Neural cell (in vitro differentiated cells): ENCODE measurements around the gene GOLGA8M. TPM values are rescaled to one million over a fixed set of nuclear protein-coding genes. Genes with fewer than 3 reads are reported as not detected.
"Not testable (repeated sequence)": the region's sequence is repeated elsewhere in the genome, so short reads cannot be mapped to it uniquely, and the experiment has no call there.

Experiments used
- H2AFZ ChIP-seq: fragments of 200-600, 300-800 bp; sonication (generic), shearing (Covaris generic); 2 replicates; pipeline ENCODE4 v1.6.0; 2014; ENCODE audit warnings: low read depth, mild to moderate bottlenecking, antibody characterized with exemption, low read length, moderate library complexity
- H3F3A ChIP-seq: fragments of 200-600 bp; shearing (Covaris generic); 2 replicates; pipeline ENCODE4 v1.6.1; 2016; ENCODE audit warnings: mild to moderate bottlenecking, moderate library complexity, mixed read lengths, antibody characterized with exemption, low read length; ENCODE audit not compliant: insufficient read depth, poor library complexity, severe bottlenecking
- H3K27ac ChIP-seq: fragments of 200-600, 300-800 bp; sonication (generic), shearing (Covaris generic); 2 replicates; pipeline ENCODE4 v1.5.1; 2014; ENCODE audit warnings: mild to moderate bottlenecking, low read length, moderate library complexity
- H3K27me3 ChIP-seq: fragments of 300-800, 200-600 bp; sonication (generic), shearing (Covaris generic); 2 replicates; pipeline ENCODE4 v1.6.0; 2014; ENCODE audit warnings: mild to moderate bottlenecking, low read depth, low read length, moderate library complexity; ENCODE audit not compliant: insufficient read depth
- H3K36me3 ChIP-seq: fragments of 300-800, 200-600 bp; sonication (generic), shearing (Covaris generic); 2 replicates; pipeline ENCODE4 v1.5.1; 2014; ENCODE audit warnings: mild to moderate bottlenecking, antibody characterized with exemption, low read length, moderate library complexity; ENCODE audit not compliant: insufficient read depth
- H3K4me2 ChIP-seq: fragments of 300-800, 200-600 bp; sonication (generic), shearing (Covaris generic); 2 replicates; pipeline ENCODE4 v1.6.0; 2014; ENCODE audit warnings: mild to moderate bottlenecking, low read length
- H3K4me3 ChIP-seq: fragments of 300-800, 200-600 bp; sonication (generic), shearing (Covaris generic); 2 replicates; pipeline ENCODE4 v1.5.1; 2014; ENCODE audit warnings: mild to moderate bottlenecking, low read length, moderate library complexity
- H3K79me2 ChIP-seq: fragments of 200-600 bp; shearing (Covaris generic); replicated peaks from 2 replicates; pipeline ENCODE4 v1.6.0; 2014; ENCODE audit warnings: mild to moderate bottlenecking, low read length, moderate library complexity; ENCODE audit not compliant: insufficient read depth
- H3K9ac ChIP-seq: fragments of 300-800, 200-600 bp; sonication (generic), shearing (Covaris generic); 2 replicates; pipeline ENCODE4 v1.6.1; 2016; ENCODE audit warnings: mild to moderate bottlenecking, low read length, mixed read lengths
- H3K9me2 ChIP-seq: fragments of 200-600 bp; shearing (Covaris generic); 2 replicates; pipeline ENCODE4 v1.6.1; 2016; ENCODE audit warnings: mild to moderate bottlenecking, low read length, mixed read lengths; ENCODE audit not compliant: insufficient read depth
- H3K9me3 ChIP-seq: fragments of 200-600, 300-800 bp; sonication (generic), shearing (Covaris generic); 2 replicates; pipeline ENCODE4 v1.6.1; 2016; ENCODE audit warnings: mild to moderate bottlenecking, mixed run types, low read length, moderate library complexity, mixed read lengths
- H4K20me1 ChIP-seq: fragments of 200-600 bp; shearing (Covaris generic); 2 replicates; pipeline ENCODE4 v1.6.1; 2016; ENCODE audit warnings: mild to moderate bottlenecking, mixed run types; ENCODE audit not compliant: insufficient read depth
- EP300 ChIP-seq: fragments of 450-650 bp; conservative IDR thresholded peaks from 2 replicates; pipeline ENCODE4 v1.6.1; 2014; ENCODE audit warnings: antibody characterized with exemption, mild to moderate bottlenecking, moderate library complexity; ENCODE audit not compliant: poor library complexity, severe bottlenecking
- EZH2 ChIP-seq: fragments of 200-600, 300-800 bp; shearing (Covaris generic), sonication (generic); IDR thresholded peaks from 2 replicates; pipeline ENCODE4 v1.6.1; 2014; ENCODE audit warnings: antibody characterized with exemption, low read length, borderline replicate concordance, mild to moderate bottlenecking; ENCODE audit not compliant: insufficient read depth, poor library complexity, severe bottlenecking
- MXI1 ChIP-seq: fragments of 450-650 bp; conservative IDR thresholded peaks from 2 replicates; pipeline ENCODE4 v1.6.1; 2014; ENCODE audit warnings: antibody characterized with exemption, mild to moderate bottlenecking; ENCODE audit not compliant: poor library complexity, severe bottlenecking
- POLR2AphosphoS5 ChIP-seq: IDR thresholded peaks from 2 replicates; pipeline ENCODE4 v1.6.1; 2012
- RAD21 ChIP-seq: fragments of 450-650 bp; conservative IDR thresholded peaks from 2 replicates; pipeline ENCODE4 v1.6.1; 2014; ENCODE audit warnings: antibody characterized with exemption, mild to moderate bottlenecking, moderate library complexity
- SMC3 ChIP-seq: fragments of 450-650 bp; conservative IDR thresholded peaks from 2 replicates; pipeline ENCODE4 v1.6.1; 2014; ENCODE audit warnings: antibody characterized with exemption, mild to moderate bottlenecking, moderate library complexity; ENCODE audit not compliant: poor library complexity
- TAF1 ChIP-seq: IDR thresholded peaks from 2 replicates; pipeline ENCODE4 v1.6.1; 2012; ENCODE audit warnings: low read depth
- polyA plus RNA-seq: library from polyadenylated mRNA; depleted of rRNA; stranded (reverse); fragments of >200 nt; gene quantifications from 2 replicates; pipeline ENCODE4 v1.2.3, GENCODE V29; 2014
- TF ChIP-seq, protein P1 (sequence below): fragments of 450-650 bp; IDR thresholded peaks from 2 replicates; pipeline ENCODE4 v1.5.1; 2014; ENCODE audit warnings: antibody characterized with exemption, mild to moderate bottlenecking, moderate library complexity; ENCODE audit not compliant: poor library complexity, severe bottlenecking
- TF ChIP-seq, protein P2 (sequence below): IDR thresholded peaks from 2 replicates; pipeline ENCODE4 v1.6.1; 2012; ENCODE audit warnings: borderline replicate concordance

GOLGA8M gene
- polyA plus RNA-seq, 1 donor from 2014 or later, result not detected

DNA sequence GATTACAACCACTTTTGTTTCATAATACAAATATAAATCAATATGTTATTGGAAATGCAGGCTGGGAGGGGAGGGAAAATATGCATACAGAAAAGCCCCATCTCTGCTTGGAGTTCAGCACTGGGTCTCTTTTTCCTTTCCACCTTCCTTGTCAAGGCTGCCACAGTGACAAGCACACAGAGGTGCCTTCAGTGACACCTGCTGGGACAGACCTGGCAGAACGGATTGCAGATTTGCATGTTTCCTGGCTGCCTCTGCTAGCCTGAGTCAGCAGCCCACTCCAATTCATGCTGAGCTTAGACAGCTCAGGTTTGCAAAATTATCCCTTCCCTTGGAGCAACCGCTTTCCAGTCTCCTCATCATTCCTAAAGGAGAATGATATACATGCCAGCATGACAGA is 15.8 kb upstream of the GOLGA8M start:
- H3F3A ChIP-seq, H3K36me3 ChIP-seq, H3K4me3 ChIP-seq, H3K4me2 ChIP-seq, H3K79me2 ChIP-seq, H4K20me1 ChIP-seq, H2AFZ ChIP-seq, H3K9me3 ChIP-seq, H3K27ac ChIP-seq, H3K27me3 ChIP-seq, H3K9me2 ChIP-seq, H3K9ac ChIP-seq: not testable (repeated sequence)
- TF ChIP-seq SMC3 (peak; percentile 67), EP300 (peak; percentile 63), RAD21 (peak; percentile 66)
- TF ChIP-seq, protein P1, sequence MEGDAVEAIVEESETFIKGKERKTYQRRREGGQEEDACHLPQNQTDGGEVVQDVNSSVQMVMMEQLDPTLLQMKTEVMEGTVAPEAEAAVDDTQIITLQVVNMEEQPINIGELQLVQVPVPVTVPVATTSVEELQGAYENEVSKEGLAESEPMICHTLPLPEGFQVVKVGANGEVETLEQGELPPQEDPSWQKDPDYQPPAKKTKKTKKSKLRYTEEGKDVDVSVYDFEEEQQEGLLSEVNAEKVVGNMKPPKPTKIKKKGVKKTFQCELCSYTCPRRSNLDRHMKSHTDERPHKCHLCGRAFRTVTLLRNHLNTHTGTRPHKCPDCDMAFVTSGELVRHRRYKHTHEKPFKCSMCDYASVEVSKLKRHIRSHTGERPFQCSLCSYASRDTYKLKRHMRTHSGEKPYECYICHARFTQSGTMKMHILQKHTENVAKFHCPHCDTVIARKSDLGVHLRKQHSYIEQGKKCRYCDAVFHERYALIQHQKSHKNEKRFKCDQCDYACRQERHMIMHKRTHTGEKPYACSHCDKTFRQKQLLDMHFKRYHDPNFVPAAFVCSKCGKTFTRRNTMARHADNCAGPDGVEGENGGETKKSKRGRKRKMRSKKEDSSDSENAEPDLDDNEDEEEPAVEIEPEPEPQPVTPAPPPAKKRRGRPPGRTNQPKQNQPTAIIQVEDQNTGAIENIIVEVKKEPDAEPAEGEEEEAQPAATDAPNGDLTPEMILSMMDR, result peak; percentile 70

DNA sequence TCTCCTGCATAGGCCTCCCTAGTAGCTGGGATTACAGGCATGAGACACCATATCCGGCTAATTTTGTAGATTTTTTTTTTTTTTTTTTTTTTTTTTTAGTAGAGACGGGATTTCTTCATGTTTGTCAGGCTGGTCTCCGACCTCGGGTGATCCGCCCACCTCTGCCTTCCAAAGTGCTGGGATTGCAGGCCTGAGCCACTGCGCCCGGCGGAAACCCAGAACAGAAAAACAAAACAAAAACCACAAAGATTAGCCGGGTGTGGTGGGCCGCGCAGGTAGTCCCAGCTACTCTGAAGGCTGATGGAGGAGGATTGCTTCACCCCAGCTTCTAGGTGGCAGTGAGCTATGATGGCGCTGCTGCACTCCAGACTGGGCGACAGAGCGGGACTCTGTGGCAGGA is 14.8 kb upstream of the GOLGA8M start:
- not testable (repeated sequence) for H3K27me3 ChIP-seq, H3K9ac ChIP-seq, H3K4me3 ChIP-seq, H3K9me3 ChIP-seq, H3K4me2 ChIP-seq, H3K9me2 ChIP-seq, H2AFZ ChIP-seq, H3K79me2 ChIP-seq, H3F3A ChIP-seq, H4K20me1 ChIP-seq, H3K27ac ChIP-seq, H3K36me3 ChIP-seq

DNA sequence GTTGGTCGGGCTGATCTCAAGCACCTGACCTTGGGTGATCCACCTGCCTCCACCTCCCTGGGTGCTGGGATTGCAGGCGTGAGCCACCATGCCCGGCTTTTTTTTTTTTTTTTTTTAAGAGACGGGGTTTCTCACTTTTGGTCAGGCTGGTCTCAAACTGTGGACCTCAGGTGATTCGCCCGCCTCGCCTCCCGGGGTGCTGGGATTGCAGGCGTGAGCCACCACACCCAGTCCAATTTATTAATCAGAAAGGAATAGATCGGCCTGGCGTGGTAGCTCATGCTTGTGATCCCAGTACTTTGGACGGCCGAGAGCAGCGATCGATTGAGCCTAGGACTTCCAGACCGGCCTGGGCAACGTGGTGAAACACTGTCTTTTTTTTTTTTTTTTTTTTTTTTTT is 13.9 kb upstream of the GOLGA8M start:
- Histone ChIP-seq H3K4me2 (no peak overlapping the region), H3K27ac (no peak overlapping the region), H3K27me3 (no peaks in the 10 kb centered on the region), H3K9ac (no peak overlapping the region), H3F3A (no peaks in the 10 kb centered on the region), H3K79me2 (no peaks in the 10 kb centered on the region), H3K9me3 (no peaks in the 10 kb centered on the region), H3K36me3 (no peaks in the 10 kb centered on the region), H4K20me1 (no peaks in the 10 kb centered on the region), H3K4me3 (no peak overlapping the region), H3K9me2 (no peaks in the 10 kb centered on the region), H2AFZ (no peak overlapping the region)
- TF ChIP-seq, protein P1, result no peak
- TF ChIP-seq RAD21, result no peak
- TF ChIP-seq TAF1, result no peak
- TF ChIP-seq MXI1, result no peak
- TF ChIP-seq, protein P2, sequence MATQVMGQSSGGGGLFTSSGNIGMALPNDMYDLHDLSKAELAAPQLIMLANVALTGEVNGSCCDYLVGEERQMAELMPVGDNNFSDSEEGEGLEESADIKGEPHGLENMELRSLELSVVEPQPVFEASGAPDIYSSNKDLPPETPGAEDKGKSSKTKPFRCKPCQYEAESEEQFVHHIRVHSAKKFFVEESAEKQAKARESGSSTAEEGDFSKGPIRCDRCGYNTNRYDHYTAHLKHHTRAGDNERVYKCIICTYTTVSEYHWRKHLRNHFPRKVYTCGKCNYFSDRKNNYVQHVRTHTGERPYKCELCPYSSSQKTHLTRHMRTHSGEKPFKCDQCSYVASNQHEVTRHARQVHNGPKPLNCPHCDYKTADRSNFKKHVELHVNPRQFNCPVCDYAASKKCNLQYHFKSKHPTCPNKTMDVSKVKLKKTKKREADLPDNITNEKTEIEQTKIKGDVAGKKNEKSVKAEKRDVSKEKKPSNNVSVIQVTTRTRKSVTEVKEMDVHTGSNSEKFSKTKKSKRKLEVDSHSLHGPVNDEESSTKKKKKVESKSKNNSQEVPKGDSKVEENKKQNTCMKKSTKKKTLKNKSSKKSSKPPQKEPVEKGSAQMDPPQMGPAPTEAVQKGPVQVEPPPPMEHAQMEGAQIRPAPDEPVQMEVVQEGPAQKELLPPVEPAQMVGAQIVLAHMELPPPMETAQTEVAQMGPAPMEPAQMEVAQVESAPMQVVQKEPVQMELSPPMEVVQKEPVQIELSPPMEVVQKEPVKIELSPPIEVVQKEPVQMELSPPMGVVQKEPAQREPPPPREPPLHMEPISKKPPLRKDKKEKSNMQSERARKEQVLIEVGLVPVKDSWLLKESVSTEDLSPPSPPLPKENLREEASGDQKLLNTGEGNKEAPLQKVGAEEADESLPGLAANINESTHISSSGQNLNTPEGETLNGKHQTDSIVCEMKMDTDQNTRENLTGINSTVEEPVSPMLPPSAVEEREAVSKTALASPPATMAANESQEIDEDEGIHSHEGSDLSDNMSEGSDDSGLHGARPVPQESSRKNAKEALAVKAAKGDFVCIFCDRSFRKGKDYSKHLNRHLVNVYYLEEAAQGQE, result no peak
- no peak for TF ChIP-seq POLR2AphosphoS5
- no peak for TF ChIP-seq EZH2
- TF ChIP-seq EP300, result no peak
- TF ChIP-seq SMC3, result no peak
